COR-L47 (cell line): Measurements from ENCODE around the gene UBE2R2.
"Not testable (repeated sequence)": the region's sequence is repeated elsewhere in the genome, so short reads cannot be mapped to it uniquely, and the experiment has no call there.

ENCODE experiments used
- DNase-seq: peaks from one replicate; lab custom pipeline; 2025; lab: John Stamatoyannopoulos, UW

The UBE2R2 gene

GRCh38 chr9:33927694-33928093, 110.7 kb downstream of the UBE2R2 start:
- DNase-seq: no peak

- DNase-seq: no peak
Measured at GRCh38 chr9:33931326-33931725, 114.4 kb downstream of the UBE2R2 start.

- DNase-seq: no peak
Measured at GRCh38 chr9:33932078-33932807, 115.3 kb downstream of the UBE2R2 start.

- DNase-seq: no peak
Measured at GRCh38 chr9:33934188-33934878, 117.4 kb downstream of the UBE2R2 start.

GRCh38 chr9:33939924-33940874, 123.2 kb downstream of the UBE2R2 start:
- peak; percentile 35 for DNase-seq

- DNase-seq: no peak
Measured at GRCh38 chr9:33942471-33943083, 125.6 kb downstream of the UBE2R2 start.

- DNase-seq: no peak
Measured at GRCh38 chr9:33943389-33943788, 126.4 kb downstream of the UBE2R2 start.

GRCh38 chr9:33946779-33947535, 130.0 kb downstream of the UBE2R2 start:
- DNase-seq: no peak

- no peak for DNase-seq
Measured at GRCh38 chr9:33950371-33950770, 133.4 kb downstream of the UBE2R2 start.

- no peak for DNase-seq
Measured at GRCh38 chr9:33952066-33952465, 135.1 kb downstream of the UBE2R2 start.

- DNase-seq: no peak
Measured at GRCh38 chr9:33956544-33956943, 139.6 kb downstream of the UBE2R2 start.

- no peak for DNase-seq
Measured at GRCh38 chr9:33959725-33960124, 142.8 kb downstream of the UBE2R2 start.

- not testable (repeated sequence) for DNase-seq
Measured at GRCh38 chr9:33962468-33962867, 145.5 kb downstream of the UBE2R2 start.

GRCh38 chr9:33964086-33964768, 147.3 kb downstream of the UBE2R2 start:
- no peak for DNase-seq
